WTC11 (cell line): ENCODE results near the gene INSL3. TPM values are rescaled to one million over a fixed set of nuclear protein-coding genes. Genes with fewer than 3 reads are reported as not detected.

Source experiments
- ATAC-seq: fragments of 200-7000 bp; cut with Tn5 transposase; 2 replicates; pipeline ENCODE4 v1.10.0; 2021; ENCODE audit warnings: mild to moderate bottlenecking, moderate library complexity
- CTCF ChIA-PET: fragments of 300-600 bp; sonication (Branson Sonifier 250); formaldehyde crosslinking; loops from one replicate; lab custom pipeline; 2021; ENCODE audit warnings: antibody characterized with exemption; lab: Charles Lee
- POLR2A ChIA-PET: fragments of 350-600 bp; sonication (Branson Sonifier 250); formaldehyde crosslinking; loops from one replicate; lab custom pipeline; 2021; ENCODE audit warnings: antibody characterized with exemption; lab: Charles Lee
- DNase-seq: peaks from one replicate; pipeline ENCODE4 v3.0.0; 2021; ENCODE audit warnings: low spot score
- H3K27ac Mint-ChIP-seq: 2 replicates; pipeline ENCODE4 v1.8.0; 2021; ENCODE audit warnings: mixed read lengths
- H3K27me3 Mint-ChIP-seq: 2 replicates; pipeline ENCODE4 v1.8.0; 2021; ENCODE audit warnings: low read depth, mild to moderate bottlenecking, moderate library complexity, mixed read lengths
- H3K36me3 Mint-ChIP-seq: 2 replicates; pipeline ENCODE4 v1.8.0; 2021; ENCODE audit warnings: mixed read lengths
- H3K4me1 Mint-ChIP-seq: 2 replicates; pipeline ENCODE4 v1.8.0; 2022; ENCODE audit warnings: mixed read lengths
- H3K4me3 Mint-ChIP-seq: 2 replicates; pipeline ENCODE4 v1.8.0; 2021; ENCODE audit warnings: mild to moderate bottlenecking, moderate library complexity, mixed read lengths
- H3K9me3 Mint-ChIP-seq: 2 replicates; pipeline ENCODE4 v1.8.0; 2021; ENCODE audit warnings: mixed read lengths
- CREM ChIP-seq: sonication (generic); formaldehyde crosslinking; IDR thresholded peaks from 2 replicates; pipeline ENCODE4 v1.8.1; 2022; ENCODE audit warnings: mild to moderate bottlenecking, missing genetic modification reagents, moderate library complexity
- ESRRA ChIP-seq: sonication (generic); formaldehyde crosslinking; IDR thresholded peaks from 2 replicates; pipeline ENCODE4 v1.8.1; 2022; ENCODE audit warnings: mild to moderate bottlenecking, missing genetic modification reagents, borderline replicate concordance
- FOXK1 ChIP-seq: sonication (generic); formaldehyde crosslinking; IDR thresholded peaks from 2 replicates; pipeline ENCODE4 v1.8.0; 2022; ENCODE audit warnings: mild to moderate bottlenecking, moderate library complexity, missing genetic modification reagents
- KAT7 ChIP-seq: sonication (generic); formaldehyde crosslinking; IDR thresholded peaks from 2 replicates; pipeline ENCODE4 v1.8.1; 2023; ENCODE audit warnings: missing genetic modification reagents, mild to moderate bottlenecking, borderline replicate concordance
- NFYB ChIP-seq: sonication (generic); formaldehyde crosslinking; conservative IDR thresholded peaks from 2 replicates; pipeline ENCODE4 v1.8.0; 2022; ENCODE audit warnings: low read depth, missing genetic modification reagents
- NR2C2 ChIP-seq: sonication (generic); formaldehyde crosslinking; IDR thresholded peaks from 2 replicates; pipeline ENCODE4 v1.8.0; 2022; ENCODE audit warnings: mild to moderate bottlenecking, missing genetic modification reagents
- OVOL2 ChIP-seq: fragments of 250-450 bp; sonication (Bioruptor Pico); IDR thresholded peaks from 2 replicates; pipeline ENCODE4 v1.9.0; 2021; ENCODE audit warnings: mild to moderate bottlenecking, borderline replicate concordance
- RELA ChIP-seq: sonication (generic); formaldehyde crosslinking; IDR thresholded peaks from 2 replicates; pipeline ENCODE4 v1.8.1; 2022; ENCODE audit warnings: missing genetic modification reagents, mild to moderate bottlenecking, borderline replicate concordance
- SOX15 ChIP-seq: fragments of 250-450 bp; sonication (Bioruptor Pico); IDR thresholded peaks from 2 replicates; pipeline ENCODE4 v1.9.0; 2021; ENCODE audit warnings: mild to moderate bottlenecking
- SP1 ChIP-seq: sonication (generic); formaldehyde crosslinking; conservative IDR thresholded peaks from 2 replicates; pipeline ENCODE4 v1.8.1; 2022; ENCODE audit warnings: missing genetic modification reagents
- TEAD1 ChIP-seq: sonication (generic); formaldehyde crosslinking; IDR thresholded peaks from 2 replicates; pipeline ENCODE4 v1.8.0; 2022; ENCODE audit warnings: mild to moderate bottlenecking, missing genetic modification reagents
- TEAD4 ChIP-seq: sonication (generic); formaldehyde crosslinking; IDR thresholded peaks from 2 replicates; pipeline ENCODE4 v1.8.0; 2022; ENCODE audit warnings: mild to moderate bottlenecking, missing genetic modification reagents
- ZNF138 ChIP-seq: sonication (generic); formaldehyde crosslinking; conservative IDR thresholded peaks from 2 replicates; pipeline ENCODE4 v1.8.1; 2022; ENCODE audit warnings: mild to moderate bottlenecking, moderate library complexity, missing genetic modification reagents
- ZNF232 ChIP-seq: sonication (generic); formaldehyde crosslinking; IDR thresholded peaks from 2 replicates; pipeline ENCODE4 v1.8.0; 2022; ENCODE audit warnings: mild to moderate bottlenecking, missing genetic modification reagents
- ZNF317 ChIP-seq: sonication (generic); formaldehyde crosslinking; IDR thresholded peaks from 2 replicates; pipeline ENCODE4 v1.8.1; 2023; ENCODE audit warnings: low read depth, mild to moderate bottlenecking, moderate library complexity, missing genetic modification reagents, borderline replicate concordance
- ZNF423 ChIP-seq: fragments of 250-450 bp; sonication (Bioruptor Pico); IDR thresholded peaks from 2 replicates; pipeline ENCODE4 v2.1.2; 2022; ENCODE audit warnings: mild to moderate bottlenecking, moderate library complexity
- total RNA-seq: library from RNA; stranded (reverse); gene quantifications from 3 replicates; pipeline ENCODE4 v1.2.3, GENCODE V29; 2021
- TF ChIP-seq, protein P1 (sequence below): sonication (generic); formaldehyde crosslinking; IDR thresholded peaks from 2 replicates; pipeline ENCODE4 v1.8.1; 2023; ENCODE audit warnings: mild to moderate bottlenecking, missing genetic modification reagents
- TF ChIP-seq, protein P2 (sequence below): sonication (generic); formaldehyde crosslinking; IDR thresholded peaks from 2 replicates; pipeline ENCODE4 v1.8.0; 2022; ENCODE audit warnings: mild to moderate bottlenecking, missing genetic modification reagents
- TF ChIP-seq, protein P3 (sequence below): sonication (generic); formaldehyde crosslinking; IDR thresholded peaks from 2 replicates; pipeline ENCODE4 v1.8.1; 2022; ENCODE audit warnings: missing genetic modification reagents, borderline replicate concordance
- TF ChIP-seq, protein P4 (sequence below): sonication (generic); formaldehyde crosslinking; IDR thresholded peaks from 2 replicates; pipeline ENCODE4 v1.8.1; 2023; ENCODE audit warnings: mild to moderate bottlenecking, missing genetic modification reagents, moderate library complexity
- TF ChIP-seq, protein P5 (sequence below): sonication (generic); formaldehyde crosslinking; IDR thresholded peaks from 2 replicates; pipeline ENCODE4 v1.8.0; 2022; ENCODE audit warnings: mild to moderate bottlenecking, missing genetic modification reagents
- TF ChIP-seq, protein P6 (sequence below): sonication (generic); formaldehyde crosslinking; IDR thresholded peaks from 2 replicates; pipeline ENCODE4 v1.8.0; 2022; ENCODE audit warnings: mild to moderate bottlenecking, missing genetic modification reagents
- TF ChIP-seq, protein P7 (sequence below): fragments of 250-450 bp; sonication (Bioruptor Pico); IDR thresholded peaks from 2 replicates; pipeline ENCODE4 v1.9.0; 2021; ENCODE audit warnings: mild to moderate bottlenecking
- TF ChIP-seq, protein P8 (sequence below): sonication (generic); formaldehyde crosslinking; IDR thresholded peaks from 2 replicates; pipeline ENCODE4 v1.8.1; 2022; ENCODE audit warnings: mild to moderate bottlenecking, missing genetic modification reagents, moderate library complexity, borderline replicate concordance
- TF ChIP-seq, protein P9 (sequence below): fragments of 250-450 bp; sonication (Bioruptor Pico); IDR thresholded peaks from 2 replicates; pipeline ENCODE4 v1.9.0; 2021; ENCODE audit warnings: mild to moderate bottlenecking

INSL3 gene
- total RNA-seq, 1 experiment from 2014 or later = 0.79 TPM

DNA sequence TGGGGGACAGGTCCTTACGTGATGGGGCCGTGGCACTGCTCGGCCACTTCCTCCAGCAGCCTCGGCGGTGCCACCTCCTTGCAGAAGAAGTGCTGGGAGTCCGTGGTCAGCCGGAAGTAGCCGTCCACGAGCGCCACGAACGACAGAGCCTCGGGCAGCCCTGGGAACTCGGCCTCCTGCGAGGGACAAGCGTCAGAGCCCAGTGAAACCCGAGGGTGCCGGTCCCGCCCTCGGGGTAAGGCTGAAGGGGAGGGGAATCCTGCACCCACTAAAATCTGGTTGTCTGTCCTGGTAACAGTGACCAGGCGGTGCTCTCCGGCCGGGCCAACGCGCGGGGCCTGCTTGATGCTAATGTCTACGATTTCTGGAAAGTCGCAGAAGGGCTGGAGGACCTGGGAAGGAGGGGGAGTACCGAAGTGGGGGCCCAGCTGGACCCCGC is 20.1 kb upstream of the INSL3 start:
- no peaks in the 10 kb centered on the region for H3K9me3 Mint-ChIP-seq
- peak overlapping the region; percentile 87 for H3K4me3 Mint-ChIP-seq
- H3K4me1 Mint-ChIP-seq = peaks cover 8% of the 10 kb centered on the region
- CTCF ChIA-PET = interaction anchor here (0.7 to 3.2 kb wide), 11 partner anchors 11 to 235 kb away, joined by 3 to 31 read pairs (median 5); partner anchors contain the start of genes CCDC124 and RPL18A
- H3K36me3 Mint-ChIP-seq = no peaks in the 10 kb centered on the region
- H3K27ac Mint-ChIP-seq = no peak overlapping the region
- no peak for DNase-seq
- POLR2A ChIA-PET = interaction anchor here (2.0 kb wide), 2 partner anchors 11 to 18 kb away, joined by 6 to 11 read pairs; partner anchors contain the start of gene RPL18A
- H3K27me3 Mint-ChIP-seq = peaks cover 67% of the 10 kb centered on the region
- ATAC-seq = no peak
- no peak for TF ChIP-seq RELA (CRISPR knock-in tag)
- TF ChIP-seq TEAD1 (CRISPR knock-in tag) = no peak
- TF ChIP-seq SOX15 (CRISPR knock-in tag) = no peak
- no peak for TF ChIP-seq NFYB (CRISPR knock-in tag)
- TF ChIP-seq ZNF423 = peak; percentile 10; the same call in 1 of the 2 replicates
- TF ChIP-seq, protein P1, sequence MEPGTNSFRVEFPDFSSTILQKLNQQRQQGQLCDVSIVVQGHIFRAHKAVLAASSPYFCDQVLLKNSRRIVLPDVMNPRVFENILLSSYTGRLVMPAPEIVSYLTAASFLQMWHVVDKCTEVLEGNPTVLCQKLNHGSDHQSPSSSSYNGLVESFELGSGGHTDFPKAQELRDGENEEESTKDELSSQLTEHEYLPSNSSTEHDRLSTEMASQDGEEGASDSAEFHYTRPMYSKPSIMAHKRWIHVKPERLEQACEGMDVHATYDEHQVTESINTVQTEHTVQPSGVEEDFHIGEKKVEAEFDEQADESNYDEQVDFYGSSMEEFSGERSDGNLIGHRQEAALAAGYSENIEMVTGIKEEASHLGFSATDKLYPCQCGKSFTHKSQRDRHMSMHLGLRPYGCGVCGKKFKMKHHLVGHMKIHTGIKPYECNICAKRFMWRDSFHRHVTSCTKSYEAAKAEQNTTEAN (CRISPR knock-in tag) = no peak
- no peak for TF ChIP-seq CREM (CRISPR knock-in tag)
- TF ChIP-seq, protein P2, sequence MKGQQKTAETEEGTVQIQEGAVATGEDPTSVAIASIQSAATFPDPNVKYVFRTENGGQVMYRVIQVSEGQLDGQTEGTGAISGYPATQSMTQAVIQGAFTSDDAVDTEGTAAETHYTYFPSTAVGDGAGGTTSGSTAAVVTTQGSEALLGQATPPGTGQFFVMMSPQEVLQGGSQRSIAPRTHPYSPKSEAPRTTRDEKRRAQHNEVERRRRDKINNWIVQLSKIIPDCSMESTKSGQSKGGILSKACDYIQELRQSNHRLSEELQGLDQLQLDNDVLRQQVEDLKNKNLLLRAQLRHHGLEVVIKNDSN (CRISPR knock-in tag) = no peak
- TF ChIP-seq, protein P3, sequence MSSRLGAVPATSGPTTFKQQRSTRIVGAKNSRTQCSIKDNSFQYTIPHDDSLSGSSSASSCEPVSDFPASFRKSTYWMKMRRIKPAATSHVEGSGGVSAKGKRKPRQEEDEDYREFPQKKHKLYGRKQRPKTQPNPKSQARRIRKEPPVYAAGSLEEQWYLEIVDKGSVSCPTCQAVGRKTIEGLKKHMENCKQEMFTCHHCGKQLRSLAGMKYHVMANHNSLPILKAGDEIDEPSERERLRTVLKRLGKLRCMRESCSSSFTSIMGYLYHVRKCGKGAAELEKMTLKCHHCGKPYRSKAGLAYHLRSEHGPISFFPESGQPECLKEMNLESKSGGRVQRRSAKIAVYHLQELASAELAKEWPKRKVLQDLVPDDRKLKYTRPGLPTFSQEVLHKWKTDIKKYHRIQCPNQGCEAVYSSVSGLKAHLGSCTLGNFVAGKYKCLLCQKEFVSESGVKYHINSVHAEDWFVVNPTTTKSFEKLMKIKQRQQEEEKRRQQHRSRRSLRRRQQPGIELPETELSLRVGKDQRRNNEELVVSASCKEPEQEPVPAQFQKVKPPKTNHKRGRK (CRISPR knock-in tag) = no peak
- TF ChIP-seq NR2C2 = no peak
- TF ChIP-seq, protein P4, sequence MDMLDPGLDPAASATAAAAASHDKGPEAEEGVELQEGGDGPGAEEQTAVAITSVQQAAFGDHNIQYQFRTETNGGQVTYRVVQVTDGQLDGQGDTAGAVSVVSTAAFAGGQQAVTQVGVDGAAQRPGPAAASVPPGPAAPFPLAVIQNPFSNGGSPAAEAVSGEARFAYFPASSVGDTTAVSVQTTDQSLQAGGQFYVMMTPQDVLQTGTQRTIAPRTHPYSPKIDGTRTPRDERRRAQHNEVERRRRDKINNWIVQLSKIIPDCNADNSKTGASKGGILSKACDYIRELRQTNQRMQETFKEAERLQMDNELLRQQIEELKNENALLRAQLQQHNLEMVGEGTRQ (CRISPR knock-in tag) = no peak
- peak; percentile 41; the same call in 1 of the 2 replicates for TF ChIP-seq SP1 (CRISPR knock-in tag)
- TF ChIP-seq KAT7 = no peak
- TF ChIP-seq ZNF232 (CRISPR knock-in tag) = no peak
- TF ChIP-seq ESRRA (CRISPR knock-in tag) = no peak
- TF ChIP-seq OVOL2 (CRISPR knock-in tag) = no peak
- TF ChIP-seq, protein P5, sequence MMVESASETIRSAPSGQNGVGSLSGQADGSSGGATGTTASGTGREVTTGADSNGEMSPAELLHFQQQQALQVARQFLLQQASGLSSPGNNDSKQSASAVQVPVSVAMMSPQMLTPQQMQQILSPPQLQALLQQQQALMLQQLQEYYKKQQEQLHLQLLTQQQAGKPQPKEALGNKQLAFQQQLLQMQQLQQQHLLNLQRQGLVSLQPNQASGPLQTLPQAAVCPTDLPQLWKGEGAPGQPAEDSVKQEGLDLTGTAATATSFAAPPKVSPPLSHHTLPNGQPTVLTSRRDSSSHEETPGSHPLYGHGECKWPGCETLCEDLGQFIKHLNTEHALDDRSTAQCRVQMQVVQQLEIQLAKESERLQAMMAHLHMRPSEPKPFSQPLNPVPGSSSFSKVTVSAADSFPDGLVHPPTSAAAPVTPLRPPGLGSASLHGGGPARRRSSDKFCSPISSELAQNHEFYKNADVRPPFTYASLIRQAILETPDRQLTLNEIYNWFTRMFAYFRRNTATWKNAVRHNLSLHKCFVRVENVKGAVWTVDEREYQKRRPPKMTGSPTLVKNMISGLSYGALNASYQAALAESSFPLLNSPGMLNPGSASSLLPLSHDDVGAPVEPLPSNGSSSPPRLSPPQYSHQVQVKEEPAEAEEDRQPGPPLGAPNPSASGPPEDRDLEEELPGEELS (CRISPR knock-in tag) = 0 out of 2 replicates have a peak, but pooled peaks have one; percentile 29
- TF ChIP-seq, protein P6, sequence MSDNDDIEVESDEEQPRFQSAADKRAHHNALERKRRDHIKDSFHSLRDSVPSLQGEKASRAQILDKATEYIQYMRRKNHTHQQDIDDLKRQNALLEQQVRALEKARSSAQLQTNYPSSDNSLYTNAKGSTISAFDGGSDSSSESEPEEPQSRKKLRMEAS (CRISPR knock-in tag) = 0 out of 2 replicates have a peak, but pooled peaks have one; percentile 37
- TF ChIP-seq, protein P7, sequence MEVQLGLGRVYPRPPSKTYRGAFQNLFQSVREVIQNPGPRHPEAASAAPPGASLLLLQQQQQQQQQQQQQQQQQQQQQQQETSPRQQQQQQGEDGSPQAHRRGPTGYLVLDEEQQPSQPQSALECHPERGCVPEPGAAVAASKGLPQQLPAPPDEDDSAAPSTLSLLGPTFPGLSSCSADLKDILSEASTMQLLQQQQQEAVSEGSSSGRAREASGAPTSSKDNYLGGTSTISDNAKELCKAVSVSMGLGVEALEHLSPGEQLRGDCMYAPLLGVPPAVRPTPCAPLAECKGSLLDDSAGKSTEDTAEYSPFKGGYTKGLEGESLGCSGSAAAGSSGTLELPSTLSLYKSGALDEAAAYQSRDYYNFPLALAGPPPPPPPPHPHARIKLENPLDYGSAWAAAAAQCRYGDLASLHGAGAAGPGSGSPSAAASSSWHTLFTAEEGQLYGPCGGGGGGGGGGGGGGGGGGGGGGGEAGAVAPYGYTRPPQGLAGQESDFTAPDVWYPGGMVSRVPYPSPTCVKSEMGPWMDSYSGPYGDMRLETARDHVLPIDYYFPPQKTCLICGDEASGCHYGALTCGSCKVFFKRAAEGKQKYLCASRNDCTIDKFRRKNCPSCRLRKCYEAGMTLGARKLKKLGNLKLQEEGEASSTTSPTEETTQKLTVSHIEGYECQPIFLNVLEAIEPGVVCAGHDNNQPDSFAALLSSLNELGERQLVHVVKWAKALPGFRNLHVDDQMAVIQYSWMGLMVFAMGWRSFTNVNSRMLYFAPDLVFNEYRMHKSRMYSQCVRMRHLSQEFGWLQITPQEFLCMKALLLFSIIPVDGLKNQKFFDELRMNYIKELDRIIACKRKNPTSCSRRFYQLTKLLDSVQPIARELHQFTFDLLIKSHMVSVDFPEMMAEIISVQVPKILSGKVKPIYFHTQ (CRISPR knock-in tag) = no peak
- TF ChIP-seq TEAD4 = no peak
- TF ChIP-seq ZNF317 = no peak
- 0 out of 2 replicates have a peak, but pooled peaks have one; percentile 20 for TF ChIP-seq FOXK1 (CRISPR knock-in tag)
- TF ChIP-seq ZNF138 (CRISPR knock-in tag) = no peak
- TF ChIP-seq, protein P8, sequence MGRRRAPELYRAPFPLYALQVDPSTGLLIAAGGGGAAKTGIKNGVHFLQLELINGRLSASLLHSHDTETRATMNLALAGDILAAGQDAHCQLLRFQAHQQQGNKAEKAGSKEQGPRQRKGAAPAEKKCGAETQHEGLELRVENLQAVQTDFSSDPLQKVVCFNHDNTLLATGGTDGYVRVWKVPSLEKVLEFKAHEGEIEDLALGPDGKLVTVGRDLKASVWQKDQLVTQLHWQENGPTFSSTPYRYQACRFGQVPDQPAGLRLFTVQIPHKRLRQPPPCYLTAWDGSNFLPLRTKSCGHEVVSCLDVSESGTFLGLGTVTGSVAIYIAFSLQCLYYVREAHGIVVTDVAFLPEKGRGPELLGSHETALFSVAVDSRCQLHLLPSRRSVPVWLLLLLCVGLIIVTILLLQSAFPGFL (CRISPR knock-in tag) = no peak
- TF ChIP-seq, protein P9, sequence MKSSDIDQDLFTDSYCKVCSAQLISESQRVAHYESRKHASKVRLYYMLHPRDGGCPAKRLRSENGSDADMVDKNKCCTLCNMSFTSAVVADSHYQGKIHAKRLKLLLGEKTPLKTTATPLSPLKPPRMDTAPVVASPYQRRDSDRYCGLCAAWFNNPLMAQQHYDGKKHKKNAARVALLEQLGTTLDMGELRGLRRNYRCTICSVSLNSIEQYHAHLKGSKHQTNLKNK = no peak
